SKM-1 treated with dmso at 0.1 percent for 144 hours (cell line): ENCODE measurements around the gene TRAF1.
"Not testable (repeated sequence)": the region's sequence is repeated elsewhere in the genome, so short reads cannot be mapped to it uniquely, and the experiment has no call there.

Source experiments
- DNase-seq: peaks from one replicate; lab custom pipeline; 2025; ENCODE audit not compliant: unreplicated experiment; lab: John Stamatoyannopoulos, UW

The TRAF1 gene

DNA sequence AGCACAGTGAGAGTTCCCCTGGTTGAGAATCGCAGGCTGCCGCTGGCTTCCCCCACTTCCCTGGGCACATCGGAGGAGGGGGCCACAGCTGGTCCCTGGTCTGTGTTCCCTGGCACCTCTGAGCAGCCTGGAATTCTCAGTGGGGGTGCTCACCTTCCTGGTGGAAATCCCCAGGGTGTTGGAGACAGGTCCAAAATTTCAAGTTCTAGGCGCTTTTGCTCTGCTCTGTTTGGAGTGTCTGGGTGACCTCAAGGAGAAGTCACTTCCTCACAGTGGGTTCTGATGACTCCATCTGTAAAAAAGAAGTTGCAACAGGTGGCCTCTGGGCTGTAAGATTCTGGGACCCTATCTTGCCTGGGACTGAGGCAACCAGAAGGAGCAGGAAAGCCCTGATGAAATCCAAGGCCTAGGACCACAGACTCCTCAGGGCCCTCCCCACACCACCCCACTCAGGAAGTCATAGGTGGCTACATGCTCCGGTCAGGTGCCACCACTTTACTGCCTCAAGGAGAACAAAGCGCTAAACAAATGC lies at the start of gene TRAF1:
TRAF1 (minus strand) TSS at position 400 of the 532 bp plus-strand sequence. CDS start 721 bp downstream, outside the sequence.
- DNase-seq, result peak; percentile 89

- DNase-seq, result peak; percentile 22
These were observed 48.3 kb upstream of the TRAF1 start for GRCh38 chr9:120974921-120975320.

GRCh38 chr9:120974181-120974580 lies 47.6 kb upstream of the TRAF1 start:
- DNase-seq, result no peak

GRCh38 chr9:120971938-120972337 lies 45.3 kb upstream of the TRAF1 start:
- DNase-seq, result no peak

- not testable (repeated sequence) for DNase-seq
These were observed 44.9 kb upstream of the TRAF1 start for GRCh38 chr9:120971471-120971870.

- DNase-seq, result no peak
These were observed 43.6 kb upstream of the TRAF1 start for GRCh38 chr9:120970244-120970643.

DNA sequence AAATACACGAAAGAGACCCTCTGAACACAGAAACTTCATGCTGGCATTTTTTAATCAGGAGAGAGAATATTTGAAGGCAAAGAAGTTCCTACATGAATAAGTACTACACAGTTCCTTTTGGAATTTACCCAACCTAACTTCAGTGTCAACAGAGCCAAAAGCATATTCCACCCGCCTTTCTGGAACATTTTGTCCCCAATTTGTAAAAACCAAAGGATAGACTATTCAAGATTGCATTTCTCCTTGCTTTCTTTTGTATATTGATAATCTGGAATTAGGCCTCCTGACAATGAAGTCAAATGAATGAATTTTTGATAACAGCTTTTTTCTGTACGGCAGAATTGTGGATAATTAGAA lies 39.4 kb upstream of the TRAF1 start:
- no peak for DNase-seq

GRCh38 chr9:120965344-120966012 lies 38.9 kb upstream of the TRAF1 start:
- no peak for DNase-seq

DNA sequence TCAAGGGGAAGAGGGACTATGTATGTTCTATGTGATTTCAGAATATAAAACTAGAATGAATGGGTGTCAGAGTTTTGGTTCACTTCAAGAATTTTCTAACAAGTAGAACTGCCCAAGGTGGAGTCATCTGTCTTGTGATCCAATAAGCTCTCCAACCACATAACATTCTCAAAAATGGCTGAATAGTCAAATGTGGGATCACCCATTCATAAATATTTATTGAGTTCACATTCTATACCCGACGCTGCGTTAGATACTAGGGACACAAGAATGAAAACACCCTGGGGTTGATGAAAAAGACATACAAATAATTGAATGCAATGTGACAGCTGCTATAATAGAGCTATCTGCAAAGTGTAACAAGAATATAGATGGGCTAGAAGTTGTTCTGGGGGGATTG lies 35.3 kb upstream of the TRAF1 start:
- DNase-seq, result no peak

DNA sequence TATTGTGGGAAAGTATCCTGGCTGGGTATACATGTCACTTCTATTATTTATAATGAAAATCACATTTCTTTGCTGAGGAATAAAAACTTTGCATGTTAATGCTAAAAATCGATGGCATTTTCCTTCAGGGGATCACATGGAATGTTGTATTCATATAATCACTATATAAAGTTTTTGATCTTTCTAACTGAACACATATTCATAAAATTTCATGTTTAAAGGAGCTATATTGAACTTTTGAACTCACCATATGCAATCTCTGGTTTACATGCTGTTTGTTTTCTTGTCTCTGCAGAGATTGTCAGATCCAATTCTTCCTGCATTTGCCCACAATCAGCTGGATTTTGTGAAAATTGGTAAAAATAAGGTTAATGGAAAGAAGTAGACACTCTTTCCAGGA lies 33.4 kb upstream of the TRAF1 start:
- DNase-seq, result no peak

DNA sequence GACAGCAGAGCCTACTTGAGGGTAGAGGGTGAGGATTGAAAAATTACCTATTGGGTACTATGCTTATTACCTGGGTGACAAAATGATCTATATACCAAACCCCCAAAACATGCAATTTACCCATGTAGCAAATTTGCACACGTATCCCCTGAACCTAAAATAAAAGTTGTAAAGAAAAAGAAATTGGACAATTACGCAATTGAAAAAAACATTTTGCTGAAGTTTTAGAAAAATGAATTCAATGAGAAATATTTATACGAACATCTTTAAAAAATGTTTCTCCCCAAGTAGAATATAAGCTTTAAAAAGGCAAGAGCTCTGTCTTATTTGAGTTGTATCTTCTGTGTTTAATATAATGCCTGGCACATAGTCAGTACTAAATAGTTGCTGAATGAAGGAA lies 30.3 kb upstream of the TRAF1 start:
- DNase-seq, result no peak

- DNase-seq, result no peak
These were observed 25.5 kb upstream of the TRAF1 start for GRCh38 chr9:120951960-120952618.

GRCh38 chr9:120950421-120951388 lies 24.1 kb upstream of the TRAF1 start:
- DNase-seq, result no peak

DNA sequence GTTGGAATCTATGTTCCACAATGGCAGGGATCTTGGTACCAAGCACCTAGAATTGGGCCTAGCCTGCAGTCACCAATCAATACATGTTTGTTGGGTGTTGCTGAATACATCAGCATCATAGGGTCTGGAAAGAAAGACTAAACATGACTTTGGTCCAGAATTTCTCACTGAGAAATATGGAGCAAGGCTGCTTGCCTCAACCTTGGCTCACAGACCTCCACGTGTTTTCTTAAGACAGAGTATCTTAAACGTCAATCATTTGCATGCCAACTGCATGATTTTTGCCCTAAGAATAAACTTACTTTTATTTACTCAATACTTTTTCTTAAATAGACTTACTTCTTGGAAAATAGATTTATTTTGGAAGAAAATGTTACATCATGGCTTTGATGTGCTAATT lies 22.7 kb upstream of the TRAF1 start:
- DNase-seq, result no peak

DNA sequence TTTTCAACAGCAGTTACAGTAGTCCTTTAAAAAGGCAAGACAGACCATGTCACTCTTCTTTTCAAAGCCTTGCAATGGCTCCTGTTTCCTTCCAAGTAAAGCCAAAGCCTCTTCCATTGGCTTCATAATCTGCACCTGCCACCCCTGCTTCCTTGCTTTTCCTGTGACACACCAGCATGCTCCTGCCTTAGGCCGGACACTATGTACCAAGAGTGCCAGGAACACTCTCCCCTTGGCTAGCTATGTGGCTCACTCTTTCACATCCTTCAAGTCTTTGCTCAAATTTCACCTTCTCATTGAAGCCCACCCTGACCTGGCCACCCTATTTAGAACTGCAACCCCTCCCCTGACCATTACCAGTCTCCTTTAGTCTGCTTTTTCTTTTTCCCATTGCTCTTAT lies 22.2 kb upstream of the TRAF1 start:
- no peak for DNase-seq

DNA sequence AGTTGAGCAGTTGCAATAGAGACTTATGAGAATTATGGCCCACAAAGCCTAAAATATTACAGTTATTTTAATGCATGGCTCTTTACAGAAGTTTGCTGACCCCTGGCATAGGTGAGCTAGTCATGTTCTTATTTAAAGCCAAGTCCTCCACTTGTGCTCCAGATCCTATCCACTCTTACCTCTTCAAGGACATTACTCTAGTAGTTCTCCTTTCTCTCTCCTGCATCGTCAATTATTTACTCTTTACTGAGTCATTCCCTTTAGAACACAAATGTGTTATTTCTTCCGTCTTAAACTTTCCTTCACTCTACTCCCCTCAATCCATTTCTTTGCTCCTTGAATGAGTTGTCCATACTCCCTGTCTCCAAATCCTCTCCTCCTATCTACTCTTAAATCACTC lies 20.6 kb upstream of the TRAF1 start:
- DNase-seq, result no peak

DNA sequence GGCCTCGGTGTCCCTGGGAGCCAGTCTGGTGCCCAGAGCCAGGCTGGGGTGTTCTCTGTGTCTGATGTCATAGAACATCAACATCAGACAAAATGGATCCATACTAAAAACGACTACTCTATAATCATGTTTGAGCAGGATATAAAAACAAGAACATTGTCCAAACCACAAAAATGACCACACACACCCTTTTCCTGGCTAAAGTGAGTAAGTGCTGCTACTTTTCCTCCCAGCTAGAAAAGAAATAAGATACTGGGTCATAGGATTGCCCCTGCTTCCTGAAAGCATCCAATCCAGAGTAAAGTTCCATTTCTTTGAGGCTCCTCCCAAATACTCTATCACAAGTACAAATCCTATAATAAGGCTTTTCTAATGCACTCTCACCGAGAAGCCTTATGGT lies 19.7 kb upstream of the TRAF1 start:
- no peak for DNase-seq

DNA sequence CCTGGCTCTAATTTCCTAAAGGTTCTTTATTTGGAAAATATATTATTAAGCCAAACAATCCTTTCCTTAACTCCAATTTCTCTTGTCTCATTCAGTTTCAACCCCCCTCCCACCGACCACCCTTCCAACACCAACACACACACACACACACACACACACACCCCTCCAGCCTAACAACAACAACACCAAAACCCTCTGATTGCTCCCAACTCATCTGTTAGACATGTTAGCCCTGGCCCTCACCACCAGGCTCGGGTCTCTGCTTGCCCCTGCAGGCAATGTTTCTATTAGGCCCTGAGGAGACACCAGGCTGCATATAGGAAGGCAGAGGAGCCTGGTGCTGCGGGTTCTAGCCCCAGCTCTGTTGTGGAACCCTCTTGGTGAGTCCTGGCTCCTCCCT lies 18.4 kb upstream of the TRAF1 start:
- no peak for DNase-seq

GRCh38 chr9:120944434-120944843 lies 17.8 kb upstream of the TRAF1 start:
- peak; percentile 97 for DNase-seq

DNA sequence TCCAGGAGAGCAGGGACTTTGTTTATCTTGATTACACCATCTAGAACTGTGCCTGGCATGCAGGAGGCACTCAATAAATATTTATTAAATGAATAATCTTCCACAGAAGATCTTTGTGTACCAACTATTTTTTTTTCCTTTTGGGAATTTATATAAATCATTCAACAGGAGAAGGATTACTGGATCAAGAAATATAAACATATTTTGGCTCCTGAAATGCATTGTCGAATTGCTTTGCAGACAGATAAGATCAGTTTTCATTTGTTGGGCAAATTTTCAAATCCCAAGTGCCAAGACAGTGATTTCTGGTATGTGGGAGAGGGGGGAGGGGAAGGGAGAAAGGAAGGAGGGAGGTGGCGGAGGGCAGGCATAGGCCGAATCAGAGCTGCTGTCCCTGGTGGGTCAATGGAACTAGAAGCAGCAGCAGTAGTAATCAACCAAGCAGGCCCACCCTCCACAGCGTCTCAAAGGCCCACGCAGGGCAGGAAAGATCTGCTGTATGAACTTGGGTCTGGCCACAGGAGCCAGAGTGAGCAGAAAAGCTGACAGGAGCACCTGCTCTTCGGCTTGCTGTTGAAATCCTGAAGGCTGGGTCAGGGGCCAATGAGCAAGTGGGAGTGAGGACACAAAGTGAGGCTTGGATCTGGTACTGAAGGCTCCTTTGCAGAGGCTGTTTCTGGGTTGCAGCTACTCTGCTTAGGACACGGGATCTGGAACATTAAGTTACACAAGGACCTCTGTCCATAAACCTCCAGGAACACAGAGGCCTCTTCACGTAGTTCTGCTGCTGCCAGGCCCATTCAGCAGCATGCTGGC lies 15.8 kb upstream of the TRAF1 start:
- DNase-seq, result no peak
